HepG2 (cell line): ENCODE data around the gene MAML1. TPM values are rescaled to one million over a fixed set of nuclear protein-coding genes. Genes with fewer than 3 reads are reported as not detected.

Experiments
- BORCS8-MEF2B ChIP-seq: sonication (generic); formaldehyde crosslinking; IDR thresholded peaks from 2 replicates; pipeline ENCODE4 v1.8.0; 2022; ENCODE audit warnings: mild to moderate bottlenecking, missing genetic modification reagents
- CAMTA2 ChIP-seq: sonication (generic); formaldehyde crosslinking; IDR thresholded peaks from 2 replicates; pipeline ENCODE4 v1.4.0; 2020; ENCODE audit warnings: mild to moderate bottlenecking, missing genetic modification reagents, borderline replicate concordance
- MAFG ChIP-seq: sonication (generic); formaldehyde crosslinking; IDR thresholded peaks from 2 replicates; pipeline ENCODE4 v1.5.1; 2020; ENCODE audit warnings: mild to moderate bottlenecking, missing genetic modification reagents
- SNRNP70 ChIP-seq: fragments of 200-400 bp; formaldehyde crosslinking; IDR thresholded peaks from 2 replicates; pipeline ENCODE4 v1.6.1; 2017; ENCODE audit warnings: mild to moderate bottlenecking, low read depth, low read length, moderate library complexity
- SP4 ChIP-seq: sonication (generic); formaldehyde crosslinking; IDR thresholded peaks from 2 replicates; pipeline ENCODE4 v1.8.1; 2023; ENCODE audit warnings: mild to moderate bottlenecking, missing genetic modification reagents
- STAG1 ChIP-seq: sonication (generic); formaldehyde crosslinking; IDR thresholded peaks from 2 replicates; pipeline ENCODE4 v1.4.0; 2020; ENCODE audit warnings: missing genetic modification reagents
- ZNF101 ChIP-seq: sonication (generic); formaldehyde crosslinking; IDR thresholded peaks from 2 replicates; pipeline ENCODE4 v1.4.0; 2020; ENCODE audit warnings: mild to moderate bottlenecking, low read depth, missing genetic modification reagents, borderline replicate concordance
- polyA plus RNA-seq, 8 experiments: library from polyadenylated mRNA; depleted of rRNA in 3 of 8; stranded (reverse) in 7 of 8; unstranded in 1 of 8; fragments of >200 nt; fragmentation: Illumina TruSeq in 4 of 8; extraction: Trizol in 4 of 8; gene quantifications; 2 replicates each; pipeline versions ENCODE4 v1.2.1 to v1.2.3, GENCODE V29; 2011 to 2016; ENCODE audit warnings: low read depth in 4 of 8, missing spikeins in 1 of 8, mixed read lengths in 1 of 8; ENCODE audit not compliant: insufficient read depth in 1 of 8
- total RNA-seq, 5 experiments: library from RNA; depleted of rRNA; stranded (reverse); fragments of >200 nt; fragmentation: Illumina TruSeq; extraction: Trizol; gene quantifications; 2 replicates each; pipeline ENCODE4 v1.2.3, GENCODE V29; 2016; ENCODE audit warnings: low read depth in 1 of 5
- TF ChIP-seq, protein P1 (sequence below): sonication (generic); formaldehyde crosslinking; IDR thresholded peaks from 2 replicates; pipeline ENCODE4 v1.4.0; 2020; ENCODE audit warnings: missing genetic modification reagents, borderline replicate concordance
- TF ChIP-seq, protein P2 (sequence below): sonication (generic); formaldehyde crosslinking; IDR thresholded peaks from 2 replicates; pipeline ENCODE4 v1.4.0; 2020; ENCODE audit warnings: mild to moderate bottlenecking, missing genetic modification reagents, borderline replicate concordance
- TF ChIP-seq, protein P3 (sequence below): sonication (generic); formaldehyde crosslinking; IDR thresholded peaks from 2 replicates; pipeline ENCODE4 v1.8.1; 2022; ENCODE audit warnings: mild to moderate bottlenecking, missing genetic modification reagents
- TF ChIP-seq, protein P4 (sequence below): sonication (generic); formaldehyde crosslinking; IDR thresholded peaks from 2 replicates; pipeline ENCODE4 v1.4.0; 2020; ENCODE audit warnings: missing genetic modification reagents
- TF ChIP-seq, protein P5 (sequence below): sonication (generic); formaldehyde crosslinking; IDR thresholded peaks from 2 replicates; pipeline ENCODE4 v1.9.0; 2021; ENCODE audit warnings: mild to moderate bottlenecking, missing genetic modification reagents

MAML1 gene
- total and polyA plus RNA-seq, 2 of the 13 experiments (the other 11 are each of a cell fraction or from before 2014, with no cell fraction given): 10.0 to 10.8 TPM

DNA sequence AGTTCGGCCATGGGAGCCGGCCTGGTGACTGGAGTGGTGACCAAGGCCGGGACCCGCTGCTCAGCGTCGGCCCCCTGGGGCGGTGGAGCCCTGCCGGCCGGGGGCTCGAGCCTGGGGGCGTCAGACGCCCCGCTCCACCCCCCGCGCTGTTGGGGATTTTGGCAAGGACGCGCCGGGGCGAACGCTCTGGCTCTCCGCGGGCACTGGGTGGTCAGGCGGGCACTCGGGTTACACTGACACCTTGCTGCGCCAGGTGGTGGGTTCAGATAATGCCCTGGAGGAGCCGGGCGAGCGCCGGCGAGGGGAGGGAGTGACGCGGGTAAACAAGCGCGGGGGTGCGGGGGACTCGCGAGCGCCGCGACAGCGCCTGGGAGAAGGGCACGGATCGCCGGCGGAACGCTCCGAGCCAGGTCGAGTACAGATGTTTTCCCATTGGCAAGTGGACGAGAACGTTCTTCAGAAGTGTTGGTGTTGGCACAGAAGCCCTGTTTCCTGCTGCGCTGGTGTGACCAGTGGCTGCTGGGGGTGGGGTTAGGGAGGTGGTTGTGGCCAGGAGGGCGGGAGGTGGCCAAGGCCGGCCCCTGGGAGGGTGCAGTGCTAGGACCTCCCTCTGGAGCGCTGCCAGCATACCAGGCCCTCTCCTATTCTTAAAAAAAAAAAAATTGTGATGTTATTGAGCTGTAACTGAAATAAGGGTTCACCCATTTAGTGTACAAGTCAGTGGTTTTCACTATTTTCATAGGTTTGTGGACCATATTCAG is 88.9 kb downstream of the MAML1 start (continued):
- TF ChIP-seq ZNF101 (CRISPR knock-in tag): no peak
- peak; percentile 67 for TF ChIP-seq SP4 (CRISPR knock-in tag)
- TF ChIP-seq MAFG (CRISPR knock-in tag): no peak
- TF ChIP-seq, protein P1, sequence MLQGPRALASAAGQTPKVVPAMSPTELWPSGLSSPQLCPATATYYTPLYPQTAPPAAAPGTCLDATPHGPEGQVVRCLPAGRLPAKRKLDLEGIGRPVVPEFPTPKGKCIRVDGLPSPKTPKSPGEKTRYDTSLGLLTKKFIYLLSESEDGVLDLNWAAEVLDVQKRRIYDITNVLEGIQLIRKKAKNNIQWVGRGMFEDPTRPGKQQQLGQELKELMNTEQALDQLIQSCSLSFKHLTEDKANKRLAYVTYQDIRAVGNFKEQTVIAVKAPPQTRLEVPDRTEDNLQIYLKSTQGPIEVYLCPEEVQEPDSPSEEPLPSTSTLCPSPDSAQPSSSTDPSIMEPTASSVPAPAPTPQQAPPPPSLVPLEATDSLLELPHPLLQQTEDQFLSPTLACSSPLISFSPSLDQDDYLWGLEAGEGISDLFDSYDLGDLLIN (CRISPR knock-in tag): peak; percentile 41; the same call in 1 of the 2 replicates
- TF ChIP-seq BORCS8-MEF2B (CRISPR knock-in tag): no peak
- TF ChIP-seq, protein P2, sequence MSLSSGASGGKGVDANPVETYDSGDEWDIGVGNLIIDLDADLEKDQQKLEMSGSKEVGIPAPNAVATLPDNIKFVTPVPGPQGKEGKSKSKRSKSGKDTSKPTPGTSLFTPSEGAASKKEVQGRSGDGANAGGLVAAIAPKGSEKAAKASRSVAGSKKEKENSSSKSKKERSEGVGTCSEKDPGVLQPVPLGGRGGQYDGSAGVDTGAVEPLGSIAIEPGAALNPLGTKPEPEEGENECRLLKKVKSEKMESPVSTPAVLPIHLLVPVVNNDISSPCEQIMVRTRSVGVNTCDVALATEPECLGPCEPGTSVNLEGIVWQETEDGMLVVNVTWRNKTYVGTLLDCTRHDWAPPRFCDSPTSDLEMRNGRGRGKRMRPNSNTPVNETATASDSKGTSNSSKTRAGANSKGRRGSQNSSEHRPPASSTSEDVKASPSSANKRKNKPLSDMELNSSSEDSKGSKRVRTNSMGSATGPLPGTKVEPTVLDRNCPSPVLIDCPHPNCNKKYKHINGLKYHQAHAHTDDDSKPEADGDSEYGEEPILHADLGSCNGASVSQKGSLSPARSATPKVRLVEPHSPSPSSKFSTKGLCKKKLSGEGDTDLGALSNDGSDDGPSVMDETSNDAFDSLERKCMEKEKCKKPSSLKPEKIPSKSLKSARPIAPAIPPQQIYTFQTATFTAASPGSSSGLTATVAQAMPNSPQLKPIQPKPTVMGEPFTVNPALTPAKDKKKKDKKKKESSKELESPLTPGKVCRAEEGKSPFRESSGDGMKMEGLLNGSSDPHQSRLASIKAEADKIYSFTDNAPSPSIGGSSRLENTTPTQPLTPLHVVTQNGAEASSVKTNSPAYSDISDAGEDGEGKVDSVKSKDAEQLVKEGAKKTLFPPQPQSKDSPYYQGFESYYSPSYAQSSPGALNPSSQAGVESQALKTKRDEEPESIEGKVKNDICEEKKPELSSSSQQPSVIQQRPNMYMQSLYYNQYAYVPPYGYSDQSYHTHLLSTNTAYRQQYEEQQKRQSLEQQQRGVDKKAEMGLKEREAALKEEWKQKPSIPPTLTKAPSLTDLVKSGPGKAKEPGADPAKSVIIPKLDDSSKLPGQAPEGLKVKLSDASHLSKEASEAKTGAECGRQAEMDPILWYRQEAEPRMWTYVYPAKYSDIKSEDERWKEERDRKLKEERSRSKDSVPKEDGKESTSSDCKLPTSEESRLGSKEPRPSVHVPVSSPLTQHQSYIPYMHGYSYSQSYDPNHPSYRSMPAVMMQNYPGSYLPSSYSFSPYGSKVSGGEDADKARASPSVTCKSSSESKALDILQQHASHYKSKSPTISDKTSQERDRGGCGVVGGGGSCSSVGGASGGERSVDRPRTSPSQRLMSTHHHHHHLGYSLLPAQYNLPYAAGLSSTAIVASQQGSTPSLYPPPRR (CRISPR knock-in tag): no peak
- TF ChIP-seq STAG1 (CRISPR knock-in tag): no peak
- no peak for TF ChIP-seq SNRNP70
- TF ChIP-seq, protein P3, sequence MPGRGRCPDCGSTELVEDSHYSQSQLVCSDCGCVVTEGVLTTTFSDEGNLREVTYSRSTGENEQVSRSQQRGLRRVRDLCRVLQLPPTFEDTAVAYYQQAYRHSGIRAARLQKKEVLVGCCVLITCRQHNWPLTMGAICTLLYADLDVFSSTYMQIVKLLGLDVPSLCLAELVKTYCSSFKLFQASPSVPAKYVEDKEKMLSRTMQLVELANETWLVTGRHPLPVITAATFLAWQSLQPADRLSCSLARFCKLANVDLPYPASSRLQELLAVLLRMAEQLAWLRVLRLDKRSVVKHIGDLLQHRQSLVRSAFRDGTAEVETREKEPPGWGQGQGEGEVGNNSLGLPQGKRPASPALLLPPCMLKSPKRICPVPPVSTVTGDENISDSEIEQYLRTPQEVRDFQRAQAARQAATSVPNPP (CRISPR knock-in tag): no peak
- TF ChIP-seq, protein P4, sequence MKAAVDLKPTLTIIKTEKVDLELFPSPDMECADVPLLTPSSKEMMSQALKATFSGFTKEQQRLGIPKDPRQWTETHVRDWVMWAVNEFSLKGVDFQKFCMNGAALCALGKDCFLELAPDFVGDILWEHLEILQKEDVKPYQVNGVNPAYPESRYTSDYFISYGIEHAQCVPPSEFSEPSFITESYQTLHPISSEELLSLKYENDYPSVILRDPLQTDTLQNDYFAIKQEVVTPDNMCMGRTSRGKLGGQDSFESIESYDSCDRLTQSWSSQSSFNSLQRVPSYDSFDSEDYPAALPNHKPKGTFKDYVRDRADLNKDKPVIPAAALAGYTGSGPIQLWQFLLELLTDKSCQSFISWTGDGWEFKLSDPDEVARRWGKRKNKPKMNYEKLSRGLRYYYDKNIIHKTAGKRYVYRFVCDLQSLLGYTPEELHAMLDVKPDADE (CRISPR knock-in tag): 0 out of 2 replicates have a peak, but pooled peaks have one; percentile 47
- no peak for TF ChIP-seq CAMTA2 (CRISPR knock-in tag)
- TF ChIP-seq, protein P5, sequence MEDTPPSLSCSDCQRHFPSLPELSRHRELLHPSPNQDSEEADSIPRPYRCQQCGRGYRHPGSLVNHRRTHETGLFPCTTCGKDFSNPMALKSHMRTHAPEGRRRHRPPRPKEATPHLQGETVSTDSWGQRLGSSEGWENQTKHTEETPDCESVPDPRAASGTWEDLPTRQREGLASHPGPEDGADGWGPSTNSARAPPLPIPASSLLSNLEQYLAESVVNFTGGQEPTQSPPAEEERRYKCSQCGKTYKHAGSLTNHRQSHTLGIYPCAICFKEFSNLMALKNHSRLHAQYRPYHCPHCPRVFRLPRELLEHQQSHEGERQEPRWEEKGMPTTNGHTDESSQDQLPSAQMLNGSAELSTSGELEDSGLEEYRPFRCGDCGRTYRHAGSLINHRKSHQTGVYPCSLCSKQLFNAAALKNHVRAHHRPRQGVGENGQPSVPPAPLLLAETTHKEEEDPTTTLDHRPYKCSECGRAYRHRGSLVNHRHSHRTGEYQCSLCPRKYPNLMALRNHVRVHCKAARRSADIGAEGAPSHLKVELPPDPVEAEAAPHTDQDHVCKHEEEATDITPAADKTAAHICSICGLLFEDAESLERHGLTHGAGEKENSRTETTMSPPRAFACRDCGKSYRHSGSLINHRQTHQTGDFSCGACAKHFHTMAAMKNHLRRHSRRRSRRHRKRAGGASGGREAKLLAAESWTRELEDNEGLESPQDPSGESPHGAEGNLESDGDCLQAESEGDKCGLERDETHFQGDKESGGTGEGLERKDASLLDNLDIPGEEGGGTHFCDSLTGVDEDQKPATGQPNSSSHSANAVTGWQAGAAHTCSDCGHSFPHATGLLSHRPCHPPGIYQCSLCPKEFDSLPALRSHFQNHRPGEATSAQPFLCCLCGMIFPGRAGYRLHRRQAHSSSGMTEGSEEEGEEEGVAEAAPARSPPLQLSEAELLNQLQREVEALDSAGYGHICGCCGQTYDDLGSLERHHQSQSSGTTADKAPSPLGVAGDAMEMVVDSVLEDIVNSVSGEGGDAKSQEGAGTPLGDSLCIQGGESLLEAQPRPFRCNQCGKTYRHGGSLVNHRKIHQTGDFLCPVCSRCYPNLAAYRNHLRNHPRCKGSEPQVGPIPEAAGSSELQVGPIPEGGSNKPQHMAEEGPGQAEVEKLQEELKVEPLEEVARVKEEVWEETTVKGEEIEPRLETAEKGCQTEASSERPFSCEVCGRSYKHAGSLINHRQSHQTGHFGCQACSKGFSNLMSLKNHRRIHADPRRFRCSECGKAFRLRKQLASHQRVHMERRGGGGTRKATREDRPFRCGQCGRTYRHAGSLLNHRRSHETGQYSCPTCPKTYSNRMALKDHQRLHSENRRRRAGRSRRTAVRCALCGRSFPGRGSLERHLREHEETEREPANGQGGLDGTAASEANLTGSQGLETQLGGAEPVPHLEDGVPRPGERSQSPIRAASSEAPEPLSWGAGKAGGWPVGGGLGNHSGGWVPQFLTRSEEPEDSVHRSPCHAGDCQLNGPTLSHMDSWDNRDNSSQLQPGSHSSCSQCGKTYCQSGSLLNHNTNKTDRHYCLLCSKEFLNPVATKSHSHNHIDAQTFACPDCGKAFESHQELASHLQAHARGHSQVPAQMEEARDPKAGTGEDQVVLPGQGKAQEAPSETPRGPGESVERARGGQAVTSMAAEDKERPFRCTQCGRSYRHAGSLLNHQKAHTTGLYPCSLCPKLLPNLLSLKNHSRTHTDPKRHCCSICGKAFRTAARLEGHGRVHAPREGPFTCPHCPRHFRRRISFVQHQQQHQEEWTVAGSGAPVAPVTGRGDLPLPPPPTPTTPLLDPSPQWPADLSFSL (CRISPR knock-in tag): no peak
